NOMO-1 treated with DMSO at 0.1 percent for 48 hours (cell line): ENCODE results near the gene KRTAP1-5.
"Not testable (repeated sequence)": the region's sequence is repeated elsewhere in the genome, so short reads cannot be mapped to it uniquely, and the experiment has no call there.

Experiments
- DNase-seq: peaks from one replicate; lab custom pipeline; 2025; ENCODE audit not compliant: unreplicated experiment; lab: John Stamatoyannopoulos, UW

The KRTAP1-5 gene

DNA sequence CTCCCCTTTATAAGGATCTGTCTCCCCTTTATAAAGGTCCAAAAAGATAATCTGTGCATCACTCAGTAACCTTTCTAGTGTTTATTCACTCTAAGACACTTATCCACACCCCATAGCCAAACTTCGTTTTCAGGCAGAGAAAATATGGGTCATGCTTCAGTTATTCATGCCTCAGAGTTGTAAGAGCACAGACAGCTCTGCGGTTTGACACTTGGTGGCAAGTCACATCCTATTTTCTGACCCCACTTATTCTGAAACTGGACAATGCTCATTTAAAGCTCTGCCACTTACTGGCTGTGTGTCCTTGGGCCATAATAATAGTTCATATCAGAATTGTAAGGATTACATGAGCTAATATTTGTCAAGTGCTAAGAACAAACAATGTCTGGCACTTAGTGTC is 22.1 kb upstream of the KRTAP1-5 start:
- no peak for DNase-seq

DNA sequence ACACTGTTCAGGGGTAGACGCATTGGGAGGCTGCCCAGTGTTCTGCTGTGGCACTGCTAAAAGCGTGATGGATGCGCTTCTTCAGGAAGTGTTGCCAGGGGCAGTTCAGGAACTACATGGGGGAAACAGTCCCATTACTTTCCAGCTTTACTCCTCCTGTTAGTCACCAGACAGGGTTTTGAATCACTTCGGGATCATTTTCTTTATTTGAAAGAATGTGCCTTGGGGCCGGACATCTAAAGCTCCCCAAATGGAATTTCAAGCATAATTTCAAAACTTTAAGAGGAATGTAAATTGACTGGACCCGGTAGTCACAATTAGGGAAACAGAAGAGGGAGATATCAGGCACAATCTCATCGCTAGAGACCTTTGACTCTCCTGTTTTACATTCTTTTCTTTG is 21.4 kb upstream of the KRTAP1-5 start:
- DNase-seq: no peak

- not testable (repeated sequence) for DNase-seq
Measured at GRCh38 chr17:41046735-41047465, 19.9 kb upstream of the KRTAP1-5 start, which contains the start of gene KRTAP2-1. Gene KRTAP2-1 (minus strand): TSS chr17:41047316. CDS start chr17:41047267, 49 bp downstream.

GRCh38 chr17:41042953-41043352 is 15.9 kb upstream of the KRTAP1-5 start:
- DNase-seq: no peak

DNA sequence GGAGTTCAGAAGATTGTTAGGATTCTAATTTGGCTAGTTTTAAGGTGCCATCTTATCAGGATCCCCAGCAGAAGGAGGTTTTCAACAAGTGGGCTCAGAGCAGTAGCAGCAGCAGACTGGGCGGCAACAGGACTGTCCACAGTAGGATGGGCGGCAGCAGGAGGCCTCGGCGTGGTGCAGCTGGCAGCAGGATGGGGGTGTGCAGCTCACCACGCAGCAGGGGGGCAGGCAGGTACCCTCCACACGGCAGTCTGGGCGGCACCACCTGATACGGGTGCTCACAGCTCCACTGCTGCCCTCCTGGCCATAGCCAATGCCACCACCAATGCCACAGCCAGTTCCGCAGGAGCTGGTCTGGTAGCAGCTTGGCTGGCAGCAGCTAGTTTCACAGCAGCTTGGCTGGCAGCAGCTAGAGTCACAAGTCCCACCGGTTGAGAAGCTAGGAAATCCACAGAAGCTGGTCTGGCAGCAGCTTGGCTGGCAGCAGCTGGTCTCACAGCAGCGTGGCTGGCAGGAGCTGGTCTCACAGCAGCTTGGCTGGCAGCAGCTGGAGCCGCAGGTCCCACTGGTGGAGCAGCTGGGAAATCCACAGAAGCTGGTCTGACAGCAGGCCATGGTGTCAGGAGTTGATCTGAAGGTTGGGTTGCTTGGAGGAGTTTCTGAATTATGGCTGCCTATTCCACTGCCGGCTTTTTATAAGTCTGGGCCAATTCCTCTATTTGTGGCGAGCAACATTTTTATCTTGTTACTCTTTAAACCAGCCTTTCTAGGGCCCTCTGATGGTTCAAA is 14.0 kb upstream of the KRTAP1-5 start, which contains the start of gene KRTAP1-1:
Gene KRTAP1-1, minus strand, starts transcription at position 668 of the 789 bp plus-strand sequence. Its CDS starts 53 bp downstream, at position 615.
- DNase-seq: not testable (repeated sequence)

- no peak for DNase-seq
Measured at GRCh38 chr17:41037853-41038350, 10.9 kb upstream of the KRTAP1-5 start.

DNA sequence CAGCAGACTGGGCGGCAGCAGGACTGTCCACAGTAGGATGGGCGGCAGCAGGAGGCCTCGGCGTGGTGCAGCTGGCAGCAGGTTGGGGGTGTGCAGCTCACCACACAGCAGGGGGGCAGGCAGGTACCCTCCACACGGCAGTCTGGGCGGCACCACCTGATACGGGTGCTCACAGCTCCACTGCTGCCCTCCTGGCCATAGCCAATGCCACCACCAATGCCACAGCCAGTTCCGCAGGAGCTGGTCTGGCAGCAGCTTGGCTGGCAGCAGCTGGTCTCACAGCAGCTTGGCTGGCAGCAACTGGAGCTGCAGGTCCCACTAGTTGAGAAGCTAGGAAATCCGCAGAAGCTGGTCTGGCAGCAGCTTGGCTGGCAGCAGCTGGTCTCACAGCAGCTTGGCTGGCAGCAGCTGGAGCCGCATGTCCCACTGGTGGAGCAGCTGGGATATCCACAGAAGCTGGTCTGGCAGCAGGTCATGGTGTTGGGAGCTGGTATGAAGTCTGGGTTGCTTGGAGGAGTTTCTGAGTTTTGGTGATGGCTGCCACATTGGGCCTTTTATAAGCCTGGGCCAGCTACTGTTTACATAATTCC is 7.4 kb upstream of the KRTAP1-5 start, which contains the start of gene KRTAP1-3:
Gene KRTAP1-3, minus strand, starts transcription at position 529 of the 590 bp plus-strand sequence. Its CDS starts 53 bp downstream, at position 476.
- DNase-seq: not testable (repeated sequence)

DNA sequence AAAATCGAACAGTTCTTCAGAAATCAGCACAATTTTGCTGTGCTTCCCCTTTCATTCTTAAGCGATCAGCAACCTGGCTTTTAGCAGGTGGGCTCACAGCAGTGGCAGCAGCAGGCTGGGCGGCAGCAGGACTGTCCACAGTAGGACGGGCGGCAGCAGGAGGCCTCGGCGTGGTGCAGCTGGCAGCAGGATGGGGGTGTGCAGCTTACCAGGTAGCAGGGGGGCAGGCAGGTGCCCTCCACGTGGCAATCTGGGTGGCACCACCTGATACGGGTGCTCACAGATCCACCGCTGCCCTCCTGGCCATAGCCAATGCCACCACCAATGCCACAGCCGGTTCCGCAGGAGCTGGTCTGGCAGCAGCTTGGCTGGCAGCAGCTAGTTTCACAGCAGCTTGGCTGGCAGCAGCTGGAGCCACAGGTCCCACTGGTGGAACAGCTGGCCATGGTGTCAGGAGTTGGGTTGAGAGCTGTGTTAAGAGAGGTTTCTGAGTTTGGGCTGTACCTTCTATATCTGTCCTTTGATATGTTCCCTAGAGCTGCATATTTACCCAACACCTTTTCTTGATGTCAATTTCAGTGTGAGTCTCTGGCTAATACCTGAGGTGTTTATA is 2.7 kb upstream of the KRTAP1-5 start, which contains the start of gene KRTAP1-4:
Gene KRTAP1-4, minus strand, starts transcription at position 563 of the 613 bp plus-strand sequence. Its CDS starts 117 bp downstream, at position 446.
- no peak for DNase-seq

GRCh38 chr17:41024697-41025096 is 2.3 kb downstream of the KRTAP1-5 start:
- DNase-seq: no peak

- DNase-seq: no peak
Measured at GRCh38 chr17:41020336-41020735, 6.7 kb downstream of the KRTAP1-5 start.

GRCh38 chr17:41019415-41019814 is 7.6 kb downstream of the KRTAP1-5 start:
- no peak for DNase-seq

DNA sequence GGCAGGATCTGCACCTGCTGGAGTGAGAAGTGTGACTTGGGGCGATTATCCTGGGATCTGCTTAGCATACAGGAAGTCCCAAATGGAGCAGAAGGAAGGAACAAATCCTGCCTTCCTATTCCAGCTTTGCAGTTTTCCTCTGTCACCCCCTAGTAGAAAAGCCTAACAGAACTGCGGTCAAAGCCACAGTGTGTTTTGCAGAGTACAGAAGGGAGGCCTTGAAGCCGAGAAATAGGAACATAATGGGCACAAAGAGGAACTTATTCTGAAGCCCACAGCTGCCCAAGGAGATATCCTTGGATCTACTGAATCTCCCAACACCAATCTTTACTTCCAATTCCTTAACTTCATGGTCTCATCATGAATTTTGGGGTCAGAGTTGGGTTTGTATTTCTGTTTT is 8.5 kb downstream of the KRTAP1-5 start:
- DNase-seq: no peak

DNA sequence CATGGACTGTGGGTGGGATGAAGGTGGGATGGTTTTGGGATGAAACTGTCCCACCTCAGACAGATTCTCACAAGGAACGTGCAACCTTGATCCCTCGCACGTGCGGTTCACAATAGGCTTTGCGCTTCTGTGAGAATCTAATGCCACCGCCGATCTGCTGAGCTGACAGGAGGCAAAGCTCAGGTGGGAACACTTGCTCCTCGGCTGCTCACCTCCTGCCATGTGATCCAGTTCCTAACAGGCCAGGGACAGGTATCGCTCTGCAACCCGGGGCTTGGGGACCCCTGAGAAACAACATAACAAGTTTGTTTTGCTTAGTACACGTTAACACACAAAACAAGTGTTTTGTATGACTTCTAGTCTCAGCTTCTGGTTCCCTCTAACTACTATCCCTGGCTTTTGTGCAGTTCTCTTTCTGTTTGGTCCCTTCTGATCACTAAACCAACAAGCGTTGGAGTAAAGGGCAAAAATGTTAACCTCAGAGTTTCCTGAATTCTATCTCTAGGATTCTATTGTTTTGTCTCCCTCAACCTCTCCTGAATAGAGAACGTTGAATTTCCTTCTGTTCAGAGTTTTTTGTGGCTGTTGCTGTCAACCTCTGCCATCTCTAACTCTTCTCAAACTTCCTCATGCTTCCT is 10.3 kb downstream of the KRTAP1-5 start:
- DNase-seq: no peak

DNA sequence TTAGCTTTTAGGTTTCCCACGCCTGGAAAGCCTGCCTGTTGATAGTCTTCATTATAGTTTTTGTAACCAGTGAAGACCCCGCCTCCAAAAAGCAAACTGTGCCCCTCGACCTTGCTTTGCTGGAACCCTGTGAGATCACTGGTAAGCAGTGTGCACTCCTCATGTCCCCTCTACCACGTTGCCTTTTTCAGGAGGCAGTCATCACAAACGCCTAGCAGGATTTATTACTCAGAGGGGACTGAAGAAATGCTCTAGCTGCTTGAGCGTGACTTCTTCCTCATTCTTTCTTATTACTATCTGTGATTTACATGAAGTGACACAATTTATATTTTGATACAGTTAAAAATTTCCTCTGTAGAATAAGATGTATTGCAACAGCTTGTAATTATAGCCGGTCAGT is 11.6 kb downstream of the KRTAP1-5 start:
- no peak for DNase-seq

DNA sequence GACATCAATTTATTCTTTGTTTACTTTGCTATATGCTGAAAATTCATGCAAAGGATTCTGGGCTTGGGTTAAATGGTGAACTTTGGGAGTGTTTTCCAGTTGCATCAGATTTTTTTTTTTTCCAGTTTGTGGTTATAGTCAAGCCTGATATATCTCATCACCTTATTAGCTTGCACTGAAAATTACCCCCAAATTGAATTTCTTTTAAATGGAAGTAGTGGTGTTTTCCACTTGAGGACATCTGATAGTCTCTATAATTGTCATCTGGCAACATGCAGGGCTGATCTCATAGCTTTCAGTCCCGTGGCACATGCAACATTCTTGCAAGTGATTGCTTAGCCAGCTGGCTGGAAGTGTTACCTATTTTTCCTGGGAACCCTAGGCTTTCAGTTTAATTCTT is 13.4 kb downstream of the KRTAP1-5 start:
- no peak for DNase-seq

GRCh38 chr17:41013181-41013580 is 13.8 kb downstream of the KRTAP1-5 start:
- DNase-seq: no peak

DNA sequence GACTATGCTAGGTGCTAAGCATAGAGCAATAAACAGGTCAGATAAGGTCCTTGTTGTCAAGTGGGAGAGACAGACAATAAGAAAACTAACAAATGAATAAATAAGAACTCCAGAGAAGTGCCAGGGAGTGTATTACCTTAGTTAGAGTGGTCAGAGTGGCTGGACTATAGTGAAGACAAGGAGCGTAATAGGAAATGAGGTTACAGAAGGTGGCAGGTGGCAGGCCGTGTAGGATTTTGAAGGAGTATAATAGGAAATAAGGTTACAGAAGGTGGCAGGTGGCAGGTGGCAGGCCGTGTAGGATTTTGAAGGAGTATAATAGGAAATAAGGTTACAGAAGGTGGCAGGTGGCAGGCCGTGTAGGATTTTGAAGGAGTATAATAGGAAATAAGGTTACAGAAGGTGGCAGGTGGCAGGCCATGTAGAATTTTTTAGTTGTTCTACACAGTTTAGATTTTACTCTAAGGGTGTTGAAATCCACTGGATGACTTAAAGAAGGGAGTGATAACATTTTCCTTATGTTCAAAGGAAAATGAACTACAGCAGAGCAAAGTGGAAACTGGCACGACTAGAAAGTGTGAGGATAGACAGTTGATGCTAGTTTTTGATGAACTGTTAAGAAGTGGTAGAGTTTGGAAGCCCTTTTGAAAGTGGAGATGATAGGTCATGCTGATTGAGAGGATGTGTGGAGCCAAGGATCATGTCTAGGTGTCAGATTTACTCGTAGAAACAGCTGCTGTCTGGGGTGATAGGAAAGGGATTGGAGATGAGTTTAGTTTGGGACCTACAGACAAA is 14.5 kb downstream of the KRTAP1-5 start:
- DNase-seq: no peak

DNA sequence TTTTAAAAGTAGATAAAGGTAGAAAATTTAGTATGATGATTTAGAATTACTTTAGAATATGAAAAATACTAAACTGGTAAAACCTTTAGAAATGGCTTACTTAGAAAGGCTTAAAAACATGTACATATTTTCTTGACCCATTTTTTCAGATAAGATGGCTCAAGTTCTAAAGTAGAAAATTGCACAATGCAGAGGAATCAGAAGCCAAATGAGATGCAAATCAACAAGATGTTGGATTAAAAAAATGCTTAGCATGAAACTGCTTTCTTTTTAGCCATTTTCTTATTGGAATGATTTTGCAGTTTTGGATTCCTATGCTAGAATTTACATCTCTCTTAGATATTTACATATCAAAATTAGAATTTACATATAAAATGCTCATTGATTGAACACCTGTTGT is 16.6 kb downstream of the KRTAP1-5 start:
- no peak for DNase-seq

- no peak for DNase-seq
Measured at GRCh38 chr17:41009936-41010335, 17.1 kb downstream of the KRTAP1-5 start.
